GM12875 (cell line): Measurements from ENCODE around the gene PUDP.
"Not testable (repeated sequence)": the region's sequence is repeated elsewhere in the genome, so short reads cannot be mapped to it uniquely, and the experiment has no call there.

Experiments used
- H3K4me3 ChIP-seq: one replicate; pipeline ENCODE4 v1.5.1; 2011; ENCODE audit warnings: low read depth, low read length, control low read depth
- CTCF ChIP-seq: IDR thresholded peaks from 2 replicates; pipeline ENCODE4 v1.5.1; 2011; ENCODE audit warnings: low read depth, mild to moderate bottlenecking, control low read depth, inconsistent platforms, low read length, moderate library complexity, borderline replicate concordance; ENCODE audit not compliant: insufficient read depth

The PUDP gene

GRCh38 chrX:7055386-7056137 lies 92.4 kb downstream of the PUDP start:
- TF ChIP-seq CTCF = no peak
- H3K4me3 ChIP-seq = no peak overlapping the region

GRCh38 chrX:7054219-7055216 lies 93.4 kb downstream of the PUDP start:
- TF ChIP-seq CTCF = no peak
- no peak overlapping the region for H3K4me3 ChIP-seq

GRCh38 chrX:7052541-7052940 lies 95.4 kb downstream of the PUDP start:
- no peak overlapping the region for H3K4me3 ChIP-seq
- no peak for TF ChIP-seq CTCF

GRCh38 chrX:7050271-7050670 lies 97.7 kb downstream of the PUDP start:
- no peak overlapping the region for H3K4me3 ChIP-seq
- TF ChIP-seq CTCF = no peak

GRCh38 chrX:7047951-7048350 lies 100.0 kb downstream of the PUDP start:
- no peak for TF ChIP-seq CTCF
- no peak overlapping the region for H3K4me3 ChIP-seq

GRCh38 chrX:7045238-7045955 lies 102.6 kb downstream of the PUDP start:
- no peak for TF ChIP-seq CTCF
- no peak overlapping the region for H3K4me3 ChIP-seq

- H3K4me3 ChIP-seq = not testable (repeated sequence)
These were observed 104.0 kb downstream of the PUDP start for GRCh38 chrX:7043796-7044433.
